Breast epithelium (tissue), 4 donors: ENCODE data around the gene KLHL18. TPM values are rescaled to one million over a fixed set of nuclear protein-coding genes. Genes with fewer than 3 reads are reported as not detected.

Source experiments
- DNase-seq, 2 donors: peaks; one replicate each; pipeline ENCODE4 v3.0.0-alpha.2; 2019; ENCODE audit warnings: low spot score in 2 of 2
- H3K27ac ChIP-seq, 2 donors: fragments of 200-600 bp; sonication (generic) in 1 of 2; one replicate each; pipeline ENCODE4 v1.5.1; 2016 to 2019; ENCODE audit warnings: mild to moderate bottlenecking in 1 of 2
- H3K27me3 ChIP-seq, 2 donors: fragments of 200-600 bp; sonication (generic) in 1 of 2; one replicate each; pipeline versions ENCODE4 v1.5.1 to v1.6.0; 2017 to 2019; ENCODE audit warnings: control low read depth in 1 of 2, mild to moderate bottlenecking in 1 of 2
- H3K36me3 ChIP-seq: fragments of 200-600 bp; one replicate; pipeline ENCODE4 v1.5.1; 2019
- H3K4me1 ChIP-seq, 2 donors: fragments of 200-600 bp; sonication (generic); one replicate each; pipeline ENCODE4 v1.5.1; 2016 to 2019; ENCODE audit warnings: control low read depth in 1 of 2
- H3K4me3 ChIP-seq, 3 donors: fragments of 200-600 bp; sonication (generic); 1 replicate in 2 of 3; 2 replicates in 1 of 3; pipeline ENCODE4 v1.5.1; 2016 to 2019; ENCODE audit warnings: mild to moderate bottlenecking in 3 of 3, moderate library complexity in 2 of 3
- H3K9me3 ChIP-seq, 2 donors: fragments of 200-600 bp; sonication (generic) in 1 of 2; one replicate each; pipeline ENCODE4 v1.5.1; 2016 to 2019; ENCODE audit warnings: control low read depth in 1 of 2
- POLR2A ChIP-seq: fragments of 450-650 bp; IDR thresholded peaks from one replicate; pipeline ENCODE4 v1.6.1; 2016; ENCODE audit warnings: antibody characterized with exemption, mild to moderate bottlenecking, moderate library complexity
- POLR2AphosphoS5 ChIP-seq, 3 donors: sonication (generic); formaldehyde crosslinking; IDR thresholded peaks; one replicate each; pipeline ENCODE4 v1.6.1; 2017; ENCODE audit warnings: antibody characterized with exemption in 3 of 3
- intact Hi-C: fragments of 100-400 bp; cut with DNase I; formaldehyde crosslinking; loops from one replicate; pipeline ENCODE4 v1.15.1; 2023; ENCODE audit warnings: low total_unique reads
- total RNA-seq, 3 donors: library from RNA; depleted of rRNA; stranded (reverse); fragments of >200 nt; gene quantifications; one replicate each; pipeline ENCODE4 v1.1.0, GENCODE V29; 2016
- TF ChIP-seq, protein P1 (sequence below), 3 donors: fragments of 450-650 bp; IDR thresholded peaks; one replicate each; pipeline ENCODE4 v1.5.1; 2016 to 2017; ENCODE audit warnings: antibody characterized with exemption in 3 of 3, mild to moderate bottlenecking in 3 of 3, moderate library complexity in 3 of 3

KLHL18 gene
- total RNA-seq, 3 donors from 2014 or later, result 12.5 to 14.5 (median 14.1) TPM

- no peak overlapping the region for H3K4me3 ChIP-seq
- intact Hi-C loops, result no loop called here
- TF ChIP-seq POLR2AphosphoS5 (IDR thresholded peaks at IDR 0.05), result no peak
- TF ChIP-seq, protein P1, sequence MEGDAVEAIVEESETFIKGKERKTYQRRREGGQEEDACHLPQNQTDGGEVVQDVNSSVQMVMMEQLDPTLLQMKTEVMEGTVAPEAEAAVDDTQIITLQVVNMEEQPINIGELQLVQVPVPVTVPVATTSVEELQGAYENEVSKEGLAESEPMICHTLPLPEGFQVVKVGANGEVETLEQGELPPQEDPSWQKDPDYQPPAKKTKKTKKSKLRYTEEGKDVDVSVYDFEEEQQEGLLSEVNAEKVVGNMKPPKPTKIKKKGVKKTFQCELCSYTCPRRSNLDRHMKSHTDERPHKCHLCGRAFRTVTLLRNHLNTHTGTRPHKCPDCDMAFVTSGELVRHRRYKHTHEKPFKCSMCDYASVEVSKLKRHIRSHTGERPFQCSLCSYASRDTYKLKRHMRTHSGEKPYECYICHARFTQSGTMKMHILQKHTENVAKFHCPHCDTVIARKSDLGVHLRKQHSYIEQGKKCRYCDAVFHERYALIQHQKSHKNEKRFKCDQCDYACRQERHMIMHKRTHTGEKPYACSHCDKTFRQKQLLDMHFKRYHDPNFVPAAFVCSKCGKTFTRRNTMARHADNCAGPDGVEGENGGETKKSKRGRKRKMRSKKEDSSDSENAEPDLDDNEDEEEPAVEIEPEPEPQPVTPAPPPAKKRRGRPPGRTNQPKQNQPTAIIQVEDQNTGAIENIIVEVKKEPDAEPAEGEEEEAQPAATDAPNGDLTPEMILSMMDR (IDR thresholded peaks at IDR 0.05), result no peak
- TF ChIP-seq POLR2A, result no peak
Observed at GRCh38 chr3:47295976-47296375, 13.2 kb downstream of the KLHL18 start.

DNA sequence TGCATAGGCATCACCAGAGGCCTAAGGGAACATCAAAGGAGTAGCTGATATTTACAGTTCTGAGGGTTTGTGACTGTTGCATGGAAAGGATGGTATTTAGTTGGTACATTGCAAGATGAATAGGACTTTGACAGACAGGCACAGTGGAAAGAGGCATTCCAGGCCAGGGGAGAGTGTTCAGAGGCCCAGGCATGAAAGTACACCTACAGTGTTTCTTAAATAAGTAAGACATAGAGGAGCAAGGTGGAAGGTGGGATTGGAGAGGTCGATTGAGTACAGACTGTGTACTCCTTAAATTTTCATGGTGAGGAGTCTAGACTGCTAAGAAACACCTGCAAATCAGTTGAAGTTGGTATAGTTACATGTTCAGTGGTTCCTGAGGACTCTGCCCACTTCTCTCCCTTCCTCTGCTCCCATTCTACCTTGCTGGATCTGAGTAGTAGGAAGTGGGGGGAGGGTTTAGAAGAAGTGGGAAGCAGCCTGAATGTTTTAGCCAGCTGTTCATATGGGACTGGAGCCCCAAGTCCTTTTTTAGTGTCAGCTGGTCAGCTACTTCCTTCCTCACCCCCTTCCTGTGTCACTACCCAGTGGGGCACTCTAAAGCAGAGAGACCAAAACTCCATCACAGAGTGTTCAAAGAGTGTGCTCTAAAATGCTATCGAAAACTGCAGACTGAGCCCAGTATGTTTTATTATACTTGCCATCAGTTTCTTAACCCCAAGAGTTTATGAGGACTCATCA is 14.0 kb downstream of the KLHL18 start:
- intact Hi-C loops, result no loop called here
- TF ChIP-seq, protein P1 (IDR thresholded peaks at IDR 0.05), result no peak
- TF ChIP-seq POLR2A, result no peak
- no peak for TF ChIP-seq POLR2AphosphoS5 (IDR thresholded peaks at IDR 0.05)
- Histone ChIP-seq H3K27me3 (no peaks in the 10 kb centered on the region), H3K36me3 (no peaks in the 10 kb centered on the region), H3K9me3 (no peaks in the 10 kb centered on the region), H3K4me1 (no peaks in the 10 kb centered on the region), H3K27ac (no peak overlapping the region), H3K4me3 (no peak overlapping the region)
- DNase-seq, result no peak

More at GRCh38 chr3:47295976-47296375, 13.2 kb downstream of the KLHL18 start:
- no peak overlapping the region for H3K27ac ChIP-seq
- no peak for DNase-seq
- no peaks in the 10 kb centered on the region for H3K4me1 ChIP-seq
- H3K27me3 ChIP-seq, result no peaks in the 10 kb centered on the region
- H3K36me3 ChIP-seq, result no peaks in the 10 kb centered on the region
- H3K9me3 ChIP-seq, result no peaks in the 10 kb centered on the region

DNA sequence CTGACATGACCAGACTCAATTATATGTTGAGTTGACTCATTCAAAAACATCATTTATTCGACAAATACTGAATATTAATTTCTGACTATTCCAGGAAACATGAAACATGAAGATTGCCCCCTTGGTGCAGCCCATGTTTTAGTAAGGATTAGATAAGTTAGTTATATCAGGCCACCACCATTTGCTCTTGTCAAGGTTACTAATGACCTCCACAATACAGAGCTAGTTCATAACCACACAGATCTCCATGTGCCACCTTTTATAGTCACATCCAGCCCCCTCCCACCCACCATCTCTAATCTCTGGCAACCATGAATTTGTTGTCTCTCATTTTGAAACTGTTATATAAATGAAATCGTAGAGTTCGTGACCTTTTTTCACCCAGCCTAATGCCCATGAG is 15.7 kb downstream of the KLHL18 start:
- TF ChIP-seq, protein P1 (IDR thresholded peaks at IDR 0.05), result no peak
- TF ChIP-seq POLR2A (no peak), POLR2AphosphoS5 (IDR thresholded peaks at IDR 0.05) (no peak)
- Histone ChIP-seq H3K27me3 (no peaks in the 10 kb centered on the region), H3K36me3 (no peaks in the 10 kb centered on the region), H3K9me3 (no peaks in the 10 kb centered on the region), H3K4me1 (no peaks in the 10 kb centered on the region), H3K4me3 (no peak overlapping the region), H3K27ac (no peak overlapping the region)
- intact Hi-C loops, result no loop called here
- DNase-seq, result no peak

- Histone ChIP-seq H3K4me1 (no peaks in the 10 kb centered on the region), H3K27me3 (no peaks in the 10 kb centered on the region), H3K4me3 (no peak overlapping the region), H3K36me3 (no peaks in the 10 kb centered on the region), H3K9me3 (no peaks in the 10 kb centered on the region), H3K27ac (no peak overlapping the region)
- no peak for DNase-seq
- TF ChIP-seq, protein P1 (IDR thresholded peaks at IDR 0.05), result no peak
- TF ChIP-seq POLR2A (no peak), POLR2AphosphoS5 (IDR thresholded peaks at IDR 0.05) (no peak)
- intact Hi-C loops, result no loop called here
Observed at GRCh38 chr3:47299381-47300318, 16.9 kb downstream of the KLHL18 start.

- Histone ChIP-seq H3K36me3 (no peaks in the 10 kb centered on the region), H3K4me3 (no peak overlapping the region), H3K27ac (no peak overlapping the region), H3K4me1 (no peaks in the 10 kb centered on the region), H3K9me3 (no peaks in the 10 kb centered on the region), H3K27me3 (no peaks in the 10 kb centered on the region)
- TF ChIP-seq POLR2AphosphoS5 (IDR thresholded peaks at IDR 0.05) (no peak), POLR2A (no peak)
- TF ChIP-seq, protein P1 (IDR thresholded peaks at IDR 0.05), result no peak
- DNase-seq, result no peak
- intact Hi-C loops, result no loop called here
Observed at GRCh38 chr3:47301456-47301855, 18.7 kb downstream of the KLHL18 start.
